Breast epithelium (tissue), 3 donors: ENCODE results near the gene PRKG1.

Experiments
- POLR2AphosphoS5 ChIP-seq, 3 donors: sonication (generic); formaldehyde crosslinking; IDR thresholded peaks; one replicate each; pipeline ENCODE4 v1.6.1; 2017; ENCODE audit warnings: antibody characterized with exemption in 3 of 3
- TF ChIP-seq, protein P1 (sequence below), 3 donors: fragments of 450-650 bp; IDR thresholded peaks; one replicate each; pipeline ENCODE4 v1.5.1; 2016 to 2017; ENCODE audit warnings: antibody characterized with exemption in 3 of 3, mild to moderate bottlenecking in 3 of 3, moderate library complexity in 3 of 3

DNA sequence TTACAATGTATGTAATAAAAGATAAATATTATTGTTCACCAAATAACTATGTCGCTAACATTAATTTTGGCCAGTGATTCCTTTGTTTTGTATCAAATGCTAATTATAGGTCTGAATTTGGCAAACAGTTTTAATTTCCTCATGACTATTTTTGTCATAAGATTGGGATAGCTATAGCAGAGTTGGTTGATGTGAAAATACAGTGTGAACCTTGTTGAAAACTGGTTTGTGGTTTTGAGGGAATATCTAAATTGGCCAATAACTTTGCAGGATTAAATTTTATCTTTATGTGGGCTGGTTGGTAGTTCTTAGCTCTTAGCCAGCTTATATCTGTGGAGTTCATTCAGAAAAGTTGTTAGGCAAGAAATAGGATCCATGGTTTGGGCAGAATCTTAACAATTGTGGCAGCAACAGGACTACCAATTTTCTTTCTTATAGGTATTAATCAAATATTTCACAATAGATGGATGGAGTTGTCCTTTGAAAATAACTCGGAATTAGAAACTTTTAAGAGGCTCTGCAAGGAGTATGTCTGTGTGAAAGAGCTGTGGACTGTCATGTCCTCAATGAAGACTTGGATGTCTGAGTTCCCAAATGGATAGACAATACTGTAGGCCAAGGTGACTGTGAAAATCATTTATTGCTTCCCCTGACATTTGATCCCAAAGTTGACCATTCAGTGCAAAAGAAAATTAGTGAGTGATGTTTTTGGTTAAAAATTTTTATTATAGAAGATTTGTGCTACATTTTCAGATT, 73.5 kb downstream of the PRKG1 start:
- TF ChIP-seq POLR2AphosphoS5 (IDR thresholded peaks at IDR 0.05), result no peak
- TF ChIP-seq, protein P1, sequence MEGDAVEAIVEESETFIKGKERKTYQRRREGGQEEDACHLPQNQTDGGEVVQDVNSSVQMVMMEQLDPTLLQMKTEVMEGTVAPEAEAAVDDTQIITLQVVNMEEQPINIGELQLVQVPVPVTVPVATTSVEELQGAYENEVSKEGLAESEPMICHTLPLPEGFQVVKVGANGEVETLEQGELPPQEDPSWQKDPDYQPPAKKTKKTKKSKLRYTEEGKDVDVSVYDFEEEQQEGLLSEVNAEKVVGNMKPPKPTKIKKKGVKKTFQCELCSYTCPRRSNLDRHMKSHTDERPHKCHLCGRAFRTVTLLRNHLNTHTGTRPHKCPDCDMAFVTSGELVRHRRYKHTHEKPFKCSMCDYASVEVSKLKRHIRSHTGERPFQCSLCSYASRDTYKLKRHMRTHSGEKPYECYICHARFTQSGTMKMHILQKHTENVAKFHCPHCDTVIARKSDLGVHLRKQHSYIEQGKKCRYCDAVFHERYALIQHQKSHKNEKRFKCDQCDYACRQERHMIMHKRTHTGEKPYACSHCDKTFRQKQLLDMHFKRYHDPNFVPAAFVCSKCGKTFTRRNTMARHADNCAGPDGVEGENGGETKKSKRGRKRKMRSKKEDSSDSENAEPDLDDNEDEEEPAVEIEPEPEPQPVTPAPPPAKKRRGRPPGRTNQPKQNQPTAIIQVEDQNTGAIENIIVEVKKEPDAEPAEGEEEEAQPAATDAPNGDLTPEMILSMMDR (IDR thresholded peaks at IDR 0.05), result no peak
